HG03460 (cell line): ENCODE measurements around the gene ABCC2.

Experiments
- ATAC-seq: cut with Tn5 transposase; IDR thresholded peaks from one replicate; pipeline ENCODE4 v1.9.1; 2021; ENCODE audit not compliant: unreplicated experiment

ABCC2 gene

GRCh38 chr10:99770408-99771045 is 11.9 kb upstream of the ABCC2 start:
- ATAC-seq: no peak

- ATAC-seq: no peak
Measured at GRCh38 chr10:99775850-99776249, 6.6 kb upstream of the ABCC2 start.

GRCh38 chr10:99777918-99778714 is 4.3 kb upstream of the ABCC2 start:
- no peak for ATAC-seq

GRCh38 chr10:99779335-99779734 is 3.1 kb upstream of the ABCC2 start:
- ATAC-seq: no peak

- ATAC-seq: no peak
Measured at GRCh38 chr10:99781734-99782429, 558 bp upstream of the ABCC2 start.

GRCh38 chr10:99784016-99784726 is 1.7 kb downstream of the ABCC2 start:
- ATAC-seq: no peak

- ATAC-seq: no peak
Measured at GRCh38 chr10:99784727-99785441, 2.4 kb downstream of the ABCC2 start.

GRCh38 chr10:99785646-99786045 is 3.2 kb downstream of the ABCC2 start:
- ATAC-seq: no peak

GRCh38 chr10:99787311-99787710 is 4.9 kb downstream of the ABCC2 start:
- ATAC-seq: no peak

- ATAC-seq: no peak
Measured at GRCh38 chr10:99787782-99788445, 5.5 kb downstream of the ABCC2 start.

GRCh38 chr10:99788598-99789256 is 6.3 kb downstream of the ABCC2 start:
- no peak for ATAC-seq

- ATAC-seq: no peak
Measured at GRCh38 chr10:99791831-99792230, 9.4 kb downstream of the ABCC2 start.

- ATAC-seq: no peak
Measured at GRCh38 chr10:99793819-99794218, 11.4 kb downstream of the ABCC2 start.

GRCh38 chr10:99796928-99797327 is 14.5 kb downstream of the ABCC2 start:
- no peak for ATAC-seq

- ATAC-seq: no peak
Measured at GRCh38 chr10:99798031-99798430, 15.6 kb downstream of the ABCC2 start.

GRCh38 chr10:99798920-99799319 is 16.5 kb downstream of the ABCC2 start:
- no peak for ATAC-seq

GRCh38 chr10:99799613-99800012 is 17.2 kb downstream of the ABCC2 start:
- no peak for ATAC-seq

GRCh38 chr10:99804471-99804870 is 22.0 kb downstream of the ABCC2 start:
- no peak for ATAC-seq

- no peak for ATAC-seq
Measured at GRCh38 chr10:99805190-99805589, 22.8 kb downstream of the ABCC2 start.

- no peak for ATAC-seq
Measured at GRCh38 chr10:99806091-99806490, 23.7 kb downstream of the ABCC2 start.
